RPMI8226 (cell line): Measurements from ENCODE around the gene EIF2A.
"Not testable (repeated sequence)": the region's sequence is repeated elsewhere in the genome, so short reads cannot be mapped to it uniquely, and the experiment has no call there.

ENCODE experiments used
- DNase-seq: peaks from one replicate; pipeline ENCODE4 v3.0.0-alpha.2; 2015

Gene EIF2A

DNA sequence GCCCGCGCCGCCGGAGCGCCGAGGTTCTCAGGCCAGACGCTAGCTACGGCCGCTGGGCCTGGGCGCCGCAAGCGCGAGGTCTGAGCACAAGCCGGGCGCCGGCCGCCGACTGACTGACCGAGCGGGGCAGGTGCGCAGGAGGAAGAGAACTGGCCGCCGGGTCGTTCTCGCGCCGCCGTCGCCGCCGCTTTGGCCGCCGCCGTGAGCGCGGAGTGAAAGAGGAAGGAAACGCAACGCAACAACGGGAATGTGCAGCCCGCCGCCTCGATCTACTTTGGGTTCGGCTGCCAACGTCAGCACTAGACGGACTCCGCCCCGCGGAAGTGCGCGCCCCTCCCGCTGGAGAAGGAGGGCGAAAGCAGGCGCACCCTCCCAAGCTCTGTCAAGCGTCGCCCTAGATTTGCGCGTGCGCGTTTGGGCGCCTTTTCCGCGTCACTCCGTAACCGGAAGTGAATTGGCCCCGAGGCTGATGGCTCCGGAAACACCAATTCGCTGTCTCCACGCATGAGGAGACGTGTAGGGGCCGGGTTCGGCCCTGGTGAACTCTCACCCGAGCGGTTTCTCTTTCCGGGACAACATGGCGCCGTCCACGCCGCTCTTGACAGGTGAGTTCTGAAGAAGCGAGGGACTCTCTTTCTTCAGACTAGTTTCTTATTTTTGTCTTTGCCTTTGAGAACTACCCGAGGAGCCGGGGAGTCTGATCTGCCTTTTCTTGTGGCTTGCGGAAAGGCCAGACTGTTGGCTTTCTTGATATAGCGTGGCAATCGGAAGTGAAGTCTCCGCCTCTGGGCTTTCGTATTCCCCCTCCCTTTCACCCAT, at the start of gene EIF2A, which contains the start of gene SERP1:
Gene EIF2A, plus strand, starts transcription at position 562 of the 819 bp plus-strand sequence. Its CDS starts 16 bp downstream, at position 578.
Gene SERP1, minus strand, starts transcription at position 271 of the 819 bp plus-strand sequence. CDS start 361 bp downstream, outside the sequence.
- DNase-seq: peak; percentile 100

DNA sequence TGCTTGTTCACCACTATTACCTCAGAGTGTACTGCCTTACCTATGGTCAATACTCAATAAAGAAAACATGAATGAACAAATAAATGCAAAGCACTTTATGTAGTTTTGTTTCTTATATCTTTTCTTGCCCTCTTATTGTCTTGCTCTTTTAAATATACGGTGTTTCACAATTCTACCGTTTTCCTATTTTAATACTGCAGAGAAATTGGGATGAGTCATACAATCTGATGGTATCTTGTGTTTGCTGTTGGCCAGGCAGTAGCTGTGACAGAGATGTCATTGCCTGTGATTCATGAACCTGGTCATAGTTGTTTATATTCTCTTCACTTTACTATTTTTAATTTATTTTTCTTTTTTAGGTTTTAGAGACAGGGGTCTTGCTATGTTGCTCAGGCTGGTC, 48.6 kb upstream of the EIF2A start:
- DNase-seq: no peak

- DNase-seq: not testable (repeated sequence)
Measured at GRCh38 chr3:150500960-150501359, 45.6 kb upstream of the EIF2A start.

GRCh38 chr3:150503402-150504099, 43.0 kb upstream of the EIF2A start:
- no peak for DNase-seq

DNA sequence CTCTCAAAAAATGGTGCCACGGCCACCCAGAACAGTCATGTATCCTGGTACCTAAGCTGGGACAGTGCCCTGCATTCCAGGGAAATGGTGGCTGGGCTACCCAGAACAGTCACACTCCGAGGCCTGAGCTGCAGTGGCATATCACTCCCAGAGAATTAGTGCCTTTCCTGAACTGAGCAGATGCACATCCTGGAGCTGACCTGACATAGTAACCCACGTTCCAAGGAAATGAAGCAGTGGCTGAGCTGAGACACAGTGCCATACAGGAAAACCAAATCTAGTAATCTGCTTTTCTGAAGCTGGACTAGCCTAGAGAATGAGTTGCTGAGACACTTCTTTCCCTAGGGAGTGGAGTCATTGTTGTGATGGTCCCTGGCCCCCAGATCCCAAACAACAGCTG, 42.1 kb upstream of the EIF2A start:
- DNase-seq: no peak

- no peak for DNase-seq
Measured at GRCh38 chr3:150508401-150508800, 38.2 kb upstream of the EIF2A start.

DNA sequence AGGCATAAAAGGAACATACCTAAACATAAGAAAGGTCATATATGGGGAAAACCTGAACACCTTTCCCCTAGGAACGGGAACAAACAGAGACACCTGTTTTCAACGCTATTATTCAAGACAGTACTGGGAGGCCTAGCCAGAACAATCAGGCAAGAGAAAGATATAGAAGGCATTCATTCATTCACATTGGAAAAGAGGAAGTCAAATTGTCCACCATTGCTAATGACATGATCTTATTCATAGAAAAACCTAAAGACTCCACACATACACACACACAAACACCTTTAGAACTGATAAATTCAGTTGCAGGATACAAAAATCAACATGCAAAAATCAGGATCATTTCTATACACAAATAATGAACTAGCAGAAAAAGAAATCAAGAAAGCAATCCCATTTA, 36.8 kb upstream of the EIF2A start:
- DNase-seq: no peak

GRCh38 chr3:150511122-150511821, 35.3 kb upstream of the EIF2A start:
- no peak for DNase-seq

- no peak for DNase-seq
Measured at GRCh38 chr3:150515210-150515609, 31.4 kb upstream of the EIF2A start.

GRCh38 chr3:150519026-150519425, 27.6 kb upstream of the EIF2A start:
- no peak for DNase-seq

- no peak for DNase-seq
Measured at GRCh38 chr3:150520408-150520807, 26.2 kb upstream of the EIF2A start.

- DNase-seq: no peak
Measured at GRCh38 chr3:150521463-150521862, 25.1 kb upstream of the EIF2A start.

- no peak for DNase-seq
Measured at GRCh38 chr3:150523538-150523937, 23.0 kb upstream of the EIF2A start.

- no peak for DNase-seq
Measured at GRCh38 chr3:150527464-150528255, 18.9 kb upstream of the EIF2A start.

DNA sequence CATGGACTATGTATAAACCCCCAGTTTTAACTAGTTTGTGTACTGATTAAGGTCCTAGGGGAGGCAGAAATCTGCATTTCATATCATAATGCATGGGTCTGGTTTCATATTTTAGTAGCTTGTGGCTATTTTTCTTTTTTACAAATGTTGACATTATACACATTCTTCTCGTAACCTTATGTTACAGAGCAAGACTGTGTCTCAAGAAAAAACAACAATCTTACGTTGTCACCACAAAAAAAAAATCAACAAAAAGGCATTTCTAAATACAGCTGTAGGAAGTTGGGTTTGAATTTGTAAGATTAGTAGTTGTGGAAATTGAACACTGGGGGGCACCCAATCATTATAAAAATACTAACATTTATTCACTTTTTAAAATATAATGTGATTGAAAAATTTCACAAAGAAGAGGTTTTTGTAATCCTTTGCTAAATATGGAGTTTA, 18.2 kb upstream of the EIF2A start:
- DNase-seq: peak; percentile 33

GRCh38 chr3:150531775-150532174, 14.8 kb upstream of the EIF2A start:
- DNase-seq: no peak

GRCh38 chr3:150535204-150535603, 11.4 kb upstream of the EIF2A start:
- no peak for DNase-seq

DNA sequence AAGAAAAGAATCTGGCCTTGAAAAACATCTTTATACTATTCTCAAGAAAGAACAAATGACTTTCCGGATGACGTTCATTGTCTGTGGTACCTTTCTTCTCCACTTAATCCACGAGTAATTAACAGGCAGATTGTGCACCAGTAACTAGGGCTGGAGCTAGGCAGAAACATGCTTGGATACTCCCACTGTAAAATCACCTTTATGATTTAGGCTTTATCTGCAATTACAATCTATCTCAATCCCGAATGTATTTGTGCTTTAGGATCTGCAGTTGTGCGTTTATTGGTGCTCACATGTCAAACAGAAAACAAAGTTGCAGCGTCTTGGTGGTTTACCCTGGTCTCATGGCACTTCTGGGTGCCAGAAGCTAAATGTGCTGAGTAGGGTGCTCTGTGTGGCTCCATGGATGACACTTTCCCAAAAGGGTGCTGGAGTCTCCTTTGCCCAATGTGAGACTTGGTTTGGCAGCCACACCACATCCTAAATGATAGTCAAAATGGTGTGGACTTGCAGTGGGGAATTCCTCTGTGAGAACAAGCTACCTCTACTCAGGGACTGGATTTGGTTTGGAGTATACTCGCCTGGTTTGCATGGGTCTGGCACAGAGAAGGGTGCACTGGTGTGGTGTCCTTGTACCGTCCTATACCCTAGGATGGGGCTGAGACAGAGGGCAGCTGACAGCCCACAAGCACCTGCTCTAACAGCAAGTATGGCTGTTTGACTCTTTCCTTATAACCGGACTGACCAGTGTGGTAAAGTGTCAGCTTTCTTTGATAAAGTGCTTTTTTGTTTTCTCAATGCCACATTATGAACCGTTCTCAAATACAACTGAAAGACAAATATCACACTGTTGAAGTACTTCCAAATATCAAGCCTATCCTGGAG, 8.0 kb upstream of the EIF2A start:
- no peak for DNase-seq

- no peak for DNase-seq
Measured at GRCh38 chr3:150540297-150540696, 6.3 kb upstream of the EIF2A start.

- DNase-seq: no peak
Measured at GRCh38 chr3:150540991-150541390, 5.6 kb upstream of the EIF2A start.

DNA sequence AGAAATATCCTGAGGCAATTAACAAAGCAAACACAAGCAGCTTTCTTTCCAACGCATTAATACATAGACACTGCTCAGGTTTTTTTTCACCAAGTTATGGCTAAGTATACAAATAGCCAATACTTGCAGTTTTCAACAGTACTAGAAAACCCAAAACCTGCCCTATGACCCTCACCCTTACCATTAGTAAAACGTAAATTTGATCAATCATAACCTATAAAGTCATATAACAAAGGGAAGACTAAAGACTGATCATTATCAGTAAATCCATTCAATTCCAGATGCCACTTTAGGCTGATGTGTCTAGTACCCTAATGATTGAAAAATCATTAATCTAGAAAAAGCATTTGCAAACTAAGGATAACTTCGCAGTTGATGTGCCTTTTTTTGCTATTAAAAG, 3.5 kb upstream of the EIF2A start:
- DNase-seq: no peak

DNA sequence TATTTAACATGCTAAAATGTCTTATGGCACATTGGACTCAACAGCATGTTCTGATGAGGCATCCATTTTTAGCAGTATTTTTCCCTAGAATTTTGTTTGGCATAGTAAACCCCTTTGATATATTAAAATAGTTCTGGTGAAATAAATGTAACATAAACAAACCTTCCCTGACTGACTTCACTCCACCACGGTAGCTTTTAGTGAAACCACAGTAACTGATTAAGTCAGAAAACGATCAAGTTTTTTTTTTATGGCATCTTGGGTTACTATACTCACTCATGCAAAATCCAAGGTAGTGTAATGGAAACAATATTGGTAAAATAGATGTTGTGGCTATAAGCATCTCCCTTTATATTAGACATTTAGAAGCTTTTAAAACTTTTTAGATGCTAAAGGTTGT, 3.1 kb upstream of the EIF2A start:
- no peak for DNase-seq
